ENCODE measurements around the gene RAB11FIP3.

DNA sequence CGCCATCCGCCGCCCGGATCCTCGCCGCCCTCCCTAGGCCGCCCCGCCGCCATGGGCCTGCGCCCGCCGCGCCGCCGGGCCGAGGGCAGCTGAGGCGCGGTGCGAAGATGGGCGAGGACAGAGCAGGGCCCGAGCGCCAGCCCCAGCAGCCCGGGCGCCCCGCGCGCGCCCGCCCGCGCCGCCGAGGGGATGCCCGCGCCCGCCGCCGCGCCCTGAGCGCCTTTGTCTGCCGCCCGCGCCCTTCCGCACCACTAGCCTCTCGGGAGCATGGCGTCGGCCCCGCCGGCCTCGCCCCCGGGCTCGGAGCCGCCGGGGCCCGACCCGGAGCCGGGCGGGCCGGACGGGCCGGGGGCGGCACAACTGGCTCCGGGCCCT is 278 bp downstream of the RAB11FIP3 start:
- TF ChIP-seq, protein P1, sequence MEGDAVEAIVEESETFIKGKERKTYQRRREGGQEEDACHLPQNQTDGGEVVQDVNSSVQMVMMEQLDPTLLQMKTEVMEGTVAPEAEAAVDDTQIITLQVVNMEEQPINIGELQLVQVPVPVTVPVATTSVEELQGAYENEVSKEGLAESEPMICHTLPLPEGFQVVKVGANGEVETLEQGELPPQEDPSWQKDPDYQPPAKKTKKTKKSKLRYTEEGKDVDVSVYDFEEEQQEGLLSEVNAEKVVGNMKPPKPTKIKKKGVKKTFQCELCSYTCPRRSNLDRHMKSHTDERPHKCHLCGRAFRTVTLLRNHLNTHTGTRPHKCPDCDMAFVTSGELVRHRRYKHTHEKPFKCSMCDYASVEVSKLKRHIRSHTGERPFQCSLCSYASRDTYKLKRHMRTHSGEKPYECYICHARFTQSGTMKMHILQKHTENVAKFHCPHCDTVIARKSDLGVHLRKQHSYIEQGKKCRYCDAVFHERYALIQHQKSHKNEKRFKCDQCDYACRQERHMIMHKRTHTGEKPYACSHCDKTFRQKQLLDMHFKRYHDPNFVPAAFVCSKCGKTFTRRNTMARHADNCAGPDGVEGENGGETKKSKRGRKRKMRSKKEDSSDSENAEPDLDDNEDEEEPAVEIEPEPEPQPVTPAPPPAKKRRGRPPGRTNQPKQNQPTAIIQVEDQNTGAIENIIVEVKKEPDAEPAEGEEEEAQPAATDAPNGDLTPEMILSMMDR (conservative IDR thresholded peaks at IDR 0.05; ENCODE audit: low read depth, low read length) = no peak
- no peak for TF ChIP-seq EZH2phosphoT487 (IDR thresholded peaks at IDR 0.05; ENCODE audit: borderline replicate concordance, low read length)
- no peak for TF ChIP-seq EZH2 (IDR thresholded peaks at IDR 0.05; ENCODE audit: low read length, unreplicated experiment)
